OCI-LY7 (cell line): ENCODE measurements around the gene KRTAP16-1. TPM values are rescaled to one million over a fixed set of nuclear protein-coding genes. Genes with fewer than 3 reads are reported as not detected.
A peak's percentile ranks its signal among the peaks of the same experiment; 100 is the strongest.

Experiments
- BruUV-seq: library from RNA; stranded (reverse); fragments of 400-500 nt; replicated peaks from 2 replicates; lab custom pipeline; 2021; lab: Mats Ljungman, UMichigan
- CTCF ChIA-PET: fragments of 300-600 bp; sonication (Branson Sonifier 250); formaldehyde crosslinking; loops from one replicate; lab custom pipeline; 2022; ENCODE audit warnings: antibody characterized with exemption; ENCODE audit not compliant: unreplicated experiment; lab: Charles Lee
- POLR2A ChIA-PET: fragments of 300-600 bp; sonication (Branson Sonifier 250); formaldehyde crosslinking; loops from one replicate; lab custom pipeline; 2022; ENCODE audit warnings: antibody characterized with exemption; lab: Charles Lee
- DNase-seq: peaks from one replicate; pipeline ENCODE4 v3.0.0-alpha.2; 2015; ENCODE audit warnings: low spot score
- H2AFZ ChIP-seq: fragments of 200-600 bp; sonication (generic), shearing (Covaris generic); 2 replicates; pipeline ENCODE4 v1.6.1; 2014; ENCODE audit warnings: mild to moderate bottlenecking, antibody characterized with exemption, low read length, moderate library complexity
- H3K27ac ChIP-seq: fragments of 200-600 bp; sonication (generic); 2 replicates; pipeline ENCODE4 v1.5.1; 2014; ENCODE audit warnings: mixed run types, low read depth, mild to moderate bottlenecking, moderate library complexity, low read length, inconsistent platforms; ENCODE audit not compliant: poor library complexity, severe bottlenecking
- H3K36me3 ChIP-seq: fragments of 200-600 bp; sonication (generic); 2 replicates; pipeline ENCODE4 v1.6.1; 2014; ENCODE audit warnings: mild to moderate bottlenecking, antibody characterized with exemption, low read length, moderate library complexity, mixed read lengths; ENCODE audit not compliant: insufficient read depth
- H3K4me1 ChIP-seq: fragments of 200-600 bp; sonication (generic); 2 replicates; pipeline ENCODE4 v1.5.1; 2014; ENCODE audit warnings: mild to moderate bottlenecking, low read length; ENCODE audit not compliant: insufficient read depth, poor library complexity, severe bottlenecking
- H3K4me2 ChIP-seq: fragments of 200-600 bp; sonication (generic); 2 replicates; pipeline ENCODE4 v1.6.1; 2014; ENCODE audit warnings: mild to moderate bottlenecking, low read length
- H3K4me3 ChIP-seq: fragments of 200-600 bp; sonication (generic); 2 replicates; pipeline ENCODE4 v1.5.1; 2014; ENCODE audit warnings: mild to moderate bottlenecking, low read depth, low read length; ENCODE audit not compliant: poor library complexity, severe bottlenecking
- H3K79me2 ChIP-seq: fragments of 200-600 bp; sonication (generic); 2 replicates; pipeline ENCODE4 v1.6.1; 2016; ENCODE audit warnings: low read depth, mild to moderate bottlenecking, low read length, moderate library complexity, mixed read lengths; ENCODE audit not compliant: insufficient read depth
- H3K9me2 ChIP-seq: fragments of 200-600 bp; sonication (generic); 2 replicates; pipeline ENCODE4 v1.6.1; 2016; ENCODE audit warnings: mild to moderate bottlenecking, low read length, mixed read lengths; ENCODE audit not compliant: insufficient read depth
- H3K9me3 ChIP-seq: fragments of 200-600 bp; sonication (generic); 2 replicates; pipeline ENCODE4 v1.6.1; 2014; ENCODE audit warnings: mild to moderate bottlenecking, mixed run types, low read length, mixed read lengths
- H4K20me1 ChIP-seq: fragments of 200-600 bp; sonication (generic); 2 replicates; pipeline ENCODE4 v1.6.1; 2014; ENCODE audit warnings: mild to moderate bottlenecking, antibody characterized with exemption, low read length, moderate library complexity, mixed read lengths; ENCODE audit not compliant: insufficient read depth
- CTCF ChIP-seq: fragments of 200-600 bp; sonication (generic); conservative IDR thresholded peaks from 2 replicates; pipeline ENCODE4 v1.5.1; 2014; ENCODE audit warnings: mild to moderate bottlenecking, antibody characterized with exemption, low read length, moderate library complexity, mixed read lengths
- EZH2phosphoT487 ChIP-seq: fragments of 200-600 bp; sonication (generic); IDR thresholded peaks from 2 replicates; pipeline ENCODE4 v1.6.1; 2018; ENCODE audit warnings: low read depth, borderline replicate concordance, mild to moderate bottlenecking, mixed run types, antibody characterized with exemption, low read length, moderate library complexity, mixed read lengths
- intact Hi-C: fragments of 100-400 bp; cut with micrococcal nuclease; formaldehyde crosslinking; loops from one replicate; pipeline ENCODE4 v1.10.0; 2022; ENCODE audit not compliant: unreplicated experiment
- total RNA-seq, 2 experiments: library from RNA; depleted of rRNA in 1 of 2; stranded (reverse); fragments of >200 nt in 1 of 2; shearing (Covaris generic) in 1 of 2; gene quantifications; 2 replicates each; pipeline ENCODE4 v1.2.3, GENCODE V29; 2014 to 2022

Gene KRTAP16-1
- total RNA-seq, 2 experiments from 2014 or later: not detected

- no peak overlapping the region for H3K4me3 ChIP-seq
- no peaks in the 10 kb centered on the region for H3K4me1 ChIP-seq
- TF ChIP-seq CTCF (no peak), EZH2phosphoT487 (no peak)
- H3K4me2 ChIP-seq: no peak overlapping the region
- no peak overlapping the region for H3K27ac ChIP-seq
- no peaks in the 10 kb centered on the region for H4K20me1 ChIP-seq
- no peaks in the 10 kb centered on the region for H3K36me3 ChIP-seq
- DNase-seq: no peak
- no peaks in the 10 kb centered on the region for H3K9me3 ChIP-seq
- intact Hi-C loops: no loop called here
- no TSS peak for BruUV-seq
- CTCF ChIA-PET: no interaction called here
- no peaks in the 10 kb centered on the region for H3K9me2 ChIP-seq
- H2AFZ ChIP-seq: no peak overlapping the region
- POLR2A ChIA-PET: no interaction called here
- H3K79me2 ChIP-seq: no peaks in the 10 kb centered on the region
Observed at GRCh38 chr17:41332239-41332638, 23.1 kb upstream of the KRTAP16-1 start.

GRCh38 chr17:41331606-41332005, 22.5 kb upstream of the KRTAP16-1 start:
- H3K9me2 ChIP-seq: no peaks in the 10 kb centered on the region
- no peak overlapping the region for H3K27ac ChIP-seq
- DNase-seq: no peak
- no peak overlapping the region for H3K4me3 ChIP-seq
- H3K36me3 ChIP-seq: no peaks in the 10 kb centered on the region
- no peaks in the 10 kb centered on the region for H3K79me2 ChIP-seq
- no peak for TF ChIP-seq CTCF
- ChIA-PET CTCF (no interaction called here), POLR2A (no interaction called here)
- H4K20me1 ChIP-seq: no peaks in the 10 kb centered on the region
- intact Hi-C loops: no loop called here
- no peaks in the 10 kb centered on the region for H3K9me3 ChIP-seq
- H3K4me2 ChIP-seq: no peak overlapping the region
- BruUV-seq: no TSS peak
- H3K4me1 ChIP-seq: no peaks in the 10 kb centered on the region
- no peak overlapping the region for H2AFZ ChIP-seq

- Histone ChIP-seq H3K4me2 (no peak overlapping the region), H3K79me2 (no peaks in the 10 kb centered on the region), H2AFZ (no peak overlapping the region), H4K20me1 (no peaks in the 10 kb centered on the region), H3K4me1 (no peaks in the 10 kb centered on the region), H3K36me3 (no peaks in the 10 kb centered on the region), H3K9me2 (no peaks in the 10 kb centered on the region), H3K9me3 (no peaks in the 10 kb centered on the region), H3K4me3 (no peak overlapping the region), H3K27ac (no peak overlapping the region)
- intact Hi-C loops: loop anchor here (10.0 kb wide), 2 partner anchors 335 to 525 kb away; no protein-coding TSS in a partner anchor
- CTCF ChIA-PET: no interaction called here
- no TSS peak for BruUV-seq
- DNase-seq: peak; percentile 18
- TF ChIP-seq EZH2phosphoT487 (no peak), CTCF (peak; percentile 67)
- POLR2A ChIA-PET: no interaction called here
Observed at GRCh38 chr17:41329279-41329948, 20.3 kb upstream of the KRTAP16-1 start.
